NOMO-1 (cell line): ENCODE measurements around the gene ABCC11.

Experiments used
- DNase-seq, 2 experiments: peaks; one replicate each; lab custom pipeline; 2025; ENCODE audit not compliant: unreplicated experiment in 2 of 2; lab: John Stamatoyannopoulos, UW

ABCC11 gene

GRCh38 chr16:48165961-48166578 is 81.3 kb downstream of the ABCC11 start:
- DNase-seq = no peak

- peak; percentile 29 to 38 for DNase-seq
Measured at GRCh38 chr16:48164907-48165715, 82.2 kb downstream of the ABCC11 start.

- DNase-seq = no peak
Measured at GRCh38 chr16:48162839-48163410, 84.4 kb downstream of the ABCC11 start.

DNA sequence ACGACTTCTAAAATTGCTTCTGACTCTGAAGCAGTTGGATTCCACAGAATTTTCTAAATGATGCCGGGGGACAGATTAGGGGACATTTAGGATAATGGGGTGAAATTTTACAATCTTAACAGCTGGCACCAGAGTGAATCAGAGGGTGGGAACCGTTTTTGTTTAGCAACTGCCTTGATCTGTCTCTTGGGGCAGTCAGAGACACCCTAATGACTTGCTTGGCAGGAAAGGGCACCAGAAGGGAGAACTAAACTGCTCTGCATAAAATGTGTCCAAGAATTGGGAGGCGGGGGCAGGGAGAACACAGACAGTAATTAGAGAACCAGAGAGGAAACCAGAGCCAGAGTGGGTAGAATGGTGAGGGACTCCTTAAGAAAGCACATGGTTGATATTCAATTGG is 85.4 kb downstream of the ABCC11 start:
- no peak for DNase-seq

DNA sequence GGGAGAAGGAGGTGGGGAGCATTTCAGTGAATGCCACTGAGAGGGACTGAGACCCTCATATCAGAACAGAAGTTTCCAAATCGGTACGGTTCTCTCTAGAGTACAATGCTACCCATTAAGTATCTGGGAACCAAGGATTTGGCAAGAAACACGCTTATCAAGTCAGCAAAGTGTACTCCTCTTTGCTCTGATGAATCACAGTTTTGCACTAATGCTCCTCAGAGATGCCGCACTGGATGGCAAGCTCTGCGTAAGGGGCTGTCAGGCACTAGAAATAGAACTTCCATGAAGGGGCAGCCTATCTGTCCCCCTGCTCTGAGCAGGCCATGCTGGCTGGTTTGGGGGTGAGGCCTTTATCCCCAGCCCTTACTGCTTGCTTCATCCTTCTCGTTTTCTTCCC is 86.8 kb downstream of the ABCC11 start:
- DNase-seq = no peak

- peak in 1 of 2 experiments; percentile 48 for DNase-seq
Measured at GRCh38 chr16:48158296-48158695, 89.0 kb downstream of the ABCC11 start.

DNA sequence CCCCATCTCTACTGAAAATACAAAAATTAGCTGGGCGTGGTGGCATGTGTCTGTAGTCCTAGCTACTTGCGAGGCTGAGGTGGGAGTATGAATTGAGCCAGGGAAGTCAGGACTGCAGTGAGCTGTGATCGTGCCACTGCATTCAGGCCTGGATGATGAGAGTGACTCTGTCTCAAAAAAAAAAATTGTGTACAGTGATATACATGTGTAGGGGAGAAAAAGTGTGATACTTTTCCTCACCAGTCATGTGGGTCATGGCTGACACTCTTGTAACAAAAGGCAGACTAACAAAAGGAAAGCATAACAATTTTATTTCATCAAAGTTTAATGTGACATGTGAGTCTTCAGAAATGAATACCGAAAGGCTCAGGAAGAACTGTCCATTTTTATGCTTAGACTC is 89.5 kb downstream of the ABCC11 start:
- DNase-seq = no peak

GRCh38 chr16:48157302-48157701 is 90.0 kb downstream of the ABCC11 start:
- no peak for DNase-seq

DNA sequence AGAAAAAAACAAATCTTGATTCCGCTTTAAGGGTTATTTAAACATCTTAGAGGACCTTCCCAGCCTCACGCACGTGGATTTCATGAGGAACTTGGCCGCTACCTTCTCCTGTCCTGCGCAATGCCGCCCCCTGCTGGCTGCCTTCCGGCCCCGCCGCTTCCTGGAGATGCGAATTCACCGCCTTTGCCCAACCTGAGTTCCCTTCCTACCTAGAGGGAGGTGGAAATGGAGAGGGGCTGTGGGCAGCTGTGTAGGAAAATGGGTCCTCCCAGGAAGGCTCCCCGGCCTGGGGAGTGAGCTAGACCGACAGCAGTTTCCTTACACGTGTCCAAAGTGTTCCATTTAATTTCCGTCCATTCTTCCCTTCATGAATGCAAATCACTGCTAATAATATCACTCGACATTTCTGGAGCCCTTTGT is 90.5 kb downstream of the ABCC11 start:
- DNase-seq = peak; percentile 46 to 66

DNA sequence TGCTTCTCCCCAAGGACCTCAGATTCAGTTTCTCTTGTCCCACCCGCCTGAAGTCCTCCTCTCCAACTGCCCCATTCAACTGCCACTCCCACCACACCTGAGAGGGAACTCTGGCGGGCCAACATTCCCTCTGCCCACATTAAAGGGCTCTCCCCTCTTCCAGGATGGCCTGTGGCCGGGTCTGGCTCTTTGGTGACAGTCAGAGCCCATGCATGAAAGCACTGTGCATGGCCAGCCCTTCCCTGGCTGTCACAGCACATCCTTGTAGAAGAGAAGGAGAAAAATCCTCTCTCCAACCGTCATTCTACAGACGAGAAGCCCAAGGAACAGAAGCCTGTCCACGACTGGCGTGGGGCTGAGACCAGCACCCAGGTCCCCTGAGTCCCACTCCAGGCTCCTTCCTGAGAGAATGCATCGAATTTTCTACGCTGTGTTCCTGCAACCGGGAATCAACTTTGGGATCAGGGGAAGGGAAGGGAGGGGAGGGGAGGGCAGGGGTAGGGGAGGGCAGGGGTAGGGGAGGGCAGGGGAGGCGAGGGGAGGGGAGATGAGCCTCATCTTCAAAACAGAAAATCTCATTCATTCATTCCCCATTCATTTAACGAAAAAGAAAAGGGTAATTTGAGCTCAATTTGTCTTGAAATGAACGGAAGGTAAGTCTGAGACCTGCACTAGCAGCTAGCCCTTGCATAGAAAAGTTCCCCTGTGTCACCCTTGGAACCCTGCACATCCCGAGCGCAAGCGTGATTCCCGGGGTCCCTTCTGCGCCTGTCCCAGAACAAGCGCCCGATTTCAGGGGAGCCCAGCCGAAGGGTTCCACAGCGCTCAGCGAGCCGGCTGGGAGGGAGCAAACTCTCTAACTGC is 91.2 kb downstream of the ABCC11 start, which contains the start of gene ABCC12:
Gene ABCC12 (minus strand): TSS at position 68 of the 864 bp plus-strand sequence. CDS start 9,569 bp downstream, outside the sequence.
- no peak for DNase-seq

- DNase-seq = no peak
Measured at GRCh38 chr16:48153774-48154173, 93.6 kb downstream of the ABCC11 start.

- no peak for DNase-seq
Measured at GRCh38 chr16:48152226-48152625, 95.1 kb downstream of the ABCC11 start.

DNA sequence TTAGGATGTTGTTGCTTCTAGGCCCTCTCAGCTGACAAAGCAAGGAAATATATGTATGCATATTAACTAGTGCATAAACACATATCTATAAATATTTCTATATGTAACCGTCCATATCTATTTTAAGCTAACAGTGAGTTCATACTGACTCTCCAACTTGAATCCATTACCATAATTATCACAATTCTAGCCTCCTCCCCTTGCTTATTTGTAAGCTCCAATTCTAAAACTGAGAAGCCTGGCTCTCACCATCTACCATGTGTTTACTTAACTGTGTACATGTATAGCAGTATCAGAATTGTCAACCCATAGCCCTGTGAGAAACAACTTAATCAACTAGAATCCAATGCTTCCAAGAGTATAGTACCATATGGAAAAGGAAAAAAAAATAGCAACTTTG is 96.6 kb downstream of the ABCC11 start:
- no peak for DNase-seq

- no peak for DNase-seq
Measured at GRCh38 chr16:48146710-48147109, 100.6 kb downstream of the ABCC11 start.

DNA sequence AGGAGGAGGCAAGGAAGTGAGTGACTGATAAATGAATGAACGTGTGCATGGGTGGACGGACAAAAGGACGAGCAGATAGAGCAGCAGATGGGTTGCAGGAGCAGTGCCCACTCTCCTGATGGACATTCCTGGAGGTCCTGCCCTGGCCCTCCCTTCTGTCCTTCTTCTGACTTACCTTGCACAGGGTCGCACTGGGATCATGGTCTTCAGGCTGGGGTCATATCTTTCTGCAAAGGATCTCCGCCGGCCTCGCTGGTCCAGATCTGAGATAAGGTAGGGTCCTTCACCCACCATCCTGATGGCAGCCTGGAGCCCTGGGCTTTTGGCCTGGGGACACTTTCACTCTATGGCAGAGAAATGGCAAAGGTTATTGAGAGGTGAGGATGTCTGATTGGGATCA is 101.2 kb downstream of the ABCC11 start:
- DNase-seq = no peak

DNA sequence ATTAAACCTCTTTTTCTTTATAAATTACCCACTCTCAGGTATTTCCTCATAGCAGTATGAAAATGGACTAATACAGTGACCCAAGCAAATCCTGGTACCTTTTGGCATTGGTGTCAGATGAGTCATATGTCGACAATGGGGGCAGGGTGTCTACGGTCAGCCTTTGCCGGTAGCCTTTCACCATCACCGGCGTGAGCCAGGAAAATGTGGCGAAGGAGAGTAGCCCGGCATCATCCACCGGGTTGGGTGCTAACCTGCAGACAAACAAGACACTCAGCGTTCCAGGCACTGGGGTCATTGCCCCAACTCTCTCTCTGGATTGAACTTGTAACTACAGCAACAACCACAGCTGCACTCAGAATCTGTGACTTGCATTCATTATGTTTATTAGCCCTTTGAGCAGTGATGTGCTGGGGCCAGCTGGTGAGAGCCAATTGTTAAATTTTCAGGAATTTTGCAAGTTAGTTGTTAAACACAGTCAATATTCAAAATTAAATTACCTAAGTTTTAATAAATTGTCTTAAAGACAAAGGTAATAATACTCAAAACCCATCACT is 103.4 kb downstream of the ABCC11 start:
- no peak for DNase-seq

- no peak for DNase-seq
Measured at GRCh38 chr16:48140821-48141220, 106.5 kb downstream of the ABCC11 start.

DNA sequence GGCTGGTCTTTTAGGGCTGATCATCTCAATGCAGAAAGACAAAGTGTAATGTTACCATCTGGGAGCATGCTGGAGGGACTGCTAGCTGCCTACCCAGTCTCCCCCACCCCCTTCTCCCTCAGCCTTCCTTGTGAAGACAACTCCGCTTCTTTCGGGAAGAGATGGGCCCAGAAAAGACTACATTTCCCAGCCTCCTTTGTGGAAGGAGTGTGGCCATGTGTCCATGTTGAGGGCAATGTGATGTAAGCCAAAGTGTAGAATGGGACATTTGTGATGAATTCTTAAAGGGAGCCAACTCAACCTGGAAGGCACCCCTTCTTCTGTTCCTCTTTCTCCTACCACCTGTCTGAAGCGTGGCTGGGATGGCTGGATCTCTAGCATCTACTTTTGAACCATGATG is 107.8 kb downstream of the ABCC11 start:
- no peak for DNase-seq

GRCh38 chr16:48138543-48138942 is 108.8 kb downstream of the ABCC11 start:
- DNase-seq = no peak

GRCh38 chr16:48137822-48138221 is 109.5 kb downstream of the ABCC11 start:
- no peak for DNase-seq
